ENCODE results near the gene MLEC. TPM values are rescaled to one million over a fixed set of nuclear protein-coding genes. Genes with fewer than 3 reads are reported as not detected.
A peak's percentile ranks its signal among the peaks of the same experiment; 100 is the strongest.

MLEC gene
- total and polyA plus RNA-seq, 5 donors from 2014 or later = 28.2 to 61.4 (median 42.3) TPM

DNA sequence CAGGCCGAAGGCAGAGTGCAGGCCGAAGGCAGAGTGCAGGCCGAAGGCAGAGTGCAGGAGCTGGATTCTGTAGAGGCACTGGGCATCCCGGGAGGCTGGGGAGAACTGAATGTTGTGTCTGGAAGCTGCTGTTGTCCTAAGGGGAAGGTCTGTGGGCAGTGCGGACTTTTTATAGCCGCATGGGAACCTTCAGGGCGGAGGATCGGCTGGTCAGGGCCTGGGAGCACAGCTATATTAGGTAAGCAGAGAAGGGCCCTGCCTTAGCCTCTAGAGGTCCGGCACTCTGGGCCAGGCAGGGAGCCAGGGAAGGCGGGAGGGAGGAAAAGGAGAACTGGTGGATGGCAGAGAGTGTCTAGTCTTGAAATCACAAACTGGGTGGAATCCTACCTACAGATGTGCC is 32.3 kb upstream of the MLEC start:
- no peak overlapping the region for H3K4me3 ChIP-seq (ENCODE audit: low read depth, low read length)
- no peak for DNase-seq
- no peak overlapping the region for H3K4me3 Mint-ChIP-seq
- no peak for ATAC-seq (ENCODE audit: low read depth in 2 of 2)
- H3K36me3 Mint-ChIP-seq = no peaks in the 10 kb centered on the region
- no peaks in the 10 kb centered on the region for H3K27me3 ChIP-seq (ENCODE audit: control insufficient read depth, insufficient read depth, low read length)
- peaks cover 0 to 5% (median under 1%) of the 10 kb centered on the region in 4 donors for H3K4me1 Mint-ChIP-seq
- H3K27ac Mint-ChIP-seq = no peak overlapping the region
- H3K27ac ChIP-seq (ENCODE audit: insufficient read depth, low read length, poor library complexity, severe bottlenecking) = no peak overlapping the region
- no peaks in the 10 kb centered on the region for H3K9me3 ChIP-seq (ENCODE audit: control insufficient read depth in 2 of 2, low read length in 2 of 2)
- H3K36me3 ChIP-seq (ENCODE audit: control insufficient read depth, insufficient read depth, low read length) = no peaks in the 10 kb centered on the region
- H3K27me3 Mint-ChIP-seq = peaks cover 27% of the 10 kb centered on the region
- H3K4me1 ChIP-seq (ENCODE audit: control insufficient read depth, insufficient read depth, low read length, poor library complexity, severe bottlenecking) = no peaks in the 10 kb centered on the region
- H3K9me3 Mint-ChIP-seq = no peaks in the 10 kb centered on the region

DNA sequence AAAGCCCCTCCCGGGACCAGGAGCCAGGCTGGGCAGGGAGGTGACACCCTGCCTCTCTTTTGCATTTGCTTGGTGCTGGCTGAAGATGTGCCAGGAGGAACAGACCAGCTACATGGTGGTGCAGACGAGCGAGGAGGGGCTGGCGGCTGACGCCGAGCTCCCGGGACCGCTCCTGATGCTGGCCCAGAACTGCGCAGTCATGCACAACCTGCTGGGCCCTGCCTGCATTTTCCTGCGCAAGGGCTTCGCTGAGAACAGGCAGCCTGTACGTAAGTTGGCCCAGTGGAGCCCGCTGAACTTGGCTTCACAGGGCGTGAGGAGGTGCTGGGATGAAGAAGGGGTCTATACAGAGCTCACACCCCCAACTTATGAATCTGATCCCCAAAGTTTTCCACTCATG is 30.9 kb upstream of the MLEC start:
- DNase-seq (no peak), ATAC-seq (ENCODE audit: low read depth in 2 of 2) (no peak)
- Mint-ChIP-seq H3K36me3 (no peaks in the 10 kb centered on the region), H3K9me3 (no peaks in the 10 kb centered on the region), H3K4me3 (no peak overlapping the region), H3K27me3 (peaks cover 14% of the 10 kb centered on the region), H3K4me1 (no peaks in the 10 kb centered on the region), H3K27ac (no peak overlapping the region)
- no peaks in the 10 kb centered on the region for H3K9me3 ChIP-seq (ENCODE audit: control insufficient read depth in 2 of 2, low read length in 2 of 2)
- H3K27ac ChIP-seq (ENCODE audit: insufficient read depth, low read length, poor library complexity, severe bottlenecking) = no peak overlapping the region
- no peak overlapping the region for H3K4me3 ChIP-seq (ENCODE audit: low read depth, low read length)
- no peaks in the 10 kb centered on the region for H3K4me1 ChIP-seq (ENCODE audit: control insufficient read depth, insufficient read depth, low read length, poor library complexity, severe bottlenecking)
- H3K27me3 ChIP-seq (ENCODE audit: control insufficient read depth, insufficient read depth, low read length) = no peaks in the 10 kb centered on the region
- H3K36me3 ChIP-seq (ENCODE audit: control insufficient read depth, insufficient read depth, low read length) = no peaks in the 10 kb centered on the region

DNA sequence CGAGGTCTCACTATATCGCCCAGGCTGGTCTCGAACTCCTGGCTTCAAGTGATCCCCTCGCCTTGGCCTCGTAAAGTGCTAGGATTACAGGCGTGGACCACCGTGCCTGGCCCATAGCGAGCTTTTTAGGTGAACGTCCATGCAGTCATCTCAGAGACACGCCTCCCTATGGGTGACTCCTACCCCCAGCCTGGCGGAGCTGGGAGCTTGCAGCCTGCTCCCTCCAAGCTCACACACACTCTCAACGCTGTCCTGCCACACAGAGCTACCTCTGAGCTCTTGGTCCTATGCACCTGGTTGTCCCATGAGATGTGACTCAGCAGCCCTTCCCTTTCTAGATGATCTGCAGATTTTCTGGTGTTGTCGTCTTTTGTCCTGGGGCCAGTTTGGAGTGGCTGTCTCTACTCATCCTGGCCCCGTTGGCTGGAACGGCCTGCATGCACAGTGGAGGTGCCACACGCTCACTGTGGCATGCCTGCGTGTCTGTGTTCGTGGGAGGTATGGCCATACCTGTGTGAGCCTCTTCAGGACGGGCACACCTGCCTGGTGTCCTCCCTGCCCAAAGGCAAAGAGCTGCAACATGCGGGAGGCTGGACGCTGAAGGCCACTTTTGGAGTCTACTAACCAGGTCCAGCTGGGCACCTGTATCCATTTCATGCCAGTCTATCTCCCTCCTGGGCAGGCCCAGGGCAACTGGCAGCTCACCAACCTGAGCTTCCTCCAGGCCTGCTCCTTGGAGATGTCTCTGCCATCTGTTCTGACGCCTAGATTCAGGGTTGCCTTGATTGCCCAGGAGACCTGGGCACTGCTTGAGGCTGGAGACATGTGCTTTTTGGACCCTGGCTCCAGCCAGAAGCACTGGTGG is 28.4 kb upstream of the MLEC start:
- Mint-ChIP-seq H3K36me3 (no peaks in the 10 kb centered on the region), H3K4me3 (no peak overlapping the region), H3K27me3 (no peaks in the 10 kb centered on the region), H3K27ac (peak overlapping the region in 1 of 3 donors; percentile 7), H3K4me1 (no peaks in the 10 kb centered on the region), H3K9me3 (no peaks in the 10 kb centered on the region)
- Histone ChIP-seq H3K4me3 (ENCODE audit: low read depth, low read length) (no peak overlapping the region), H3K27me3 (ENCODE audit: control insufficient read depth, insufficient read depth, low read length) (no peaks in the 10 kb centered on the region), H3K4me1 (ENCODE audit: control insufficient read depth, insufficient read depth, low read length, poor library complexity, severe bottlenecking) (no peaks in the 10 kb centered on the region), H3K9me3 (ENCODE audit: control insufficient read depth in 2 of 2, low read length in 2 of 2) (no peaks in the 10 kb centered on the region), H3K36me3 (ENCODE audit: control insufficient read depth, insufficient read depth, low read length) (no peaks in the 10 kb centered on the region), H3K27ac (ENCODE audit: insufficient read depth, low read length, poor library complexity, severe bottlenecking) (no peak overlapping the region)
- ATAC-seq (ENCODE audit: low read depth in 2 of 2) = no peak
- no peak for DNase-seq

DNA sequence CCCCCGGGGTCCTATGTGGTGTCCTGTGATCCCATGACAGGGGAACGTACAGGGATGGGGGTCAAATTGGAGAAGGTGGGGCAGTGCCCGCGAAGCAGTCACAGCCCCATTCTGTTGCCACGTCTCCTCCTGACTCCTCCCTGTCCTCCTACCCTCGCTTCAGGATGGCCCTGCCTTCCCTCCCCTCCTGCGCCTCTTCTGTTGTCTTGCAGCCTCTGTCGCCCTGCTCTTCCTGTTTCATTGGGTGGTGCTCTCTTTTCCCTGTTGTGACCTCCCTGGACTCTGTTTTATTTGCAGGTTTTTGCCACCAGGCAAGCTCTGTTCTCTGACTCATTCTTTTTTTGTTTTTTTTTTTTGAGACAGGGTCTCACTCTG is 27.8 kb upstream of the MLEC start:
- Histone ChIP-seq H3K27me3 (ENCODE audit: control insufficient read depth, insufficient read depth, low read length) (no peaks in the 10 kb centered on the region), H3K36me3 (ENCODE audit: control insufficient read depth, insufficient read depth, low read length) (no peaks in the 10 kb centered on the region), H3K9me3 (ENCODE audit: control insufficient read depth in 2 of 2, low read length in 2 of 2) (no peaks in the 10 kb centered on the region), H3K4me1 (ENCODE audit: control insufficient read depth, insufficient read depth, low read length, poor library complexity, severe bottlenecking) (no peaks in the 10 kb centered on the region), H3K4me3 (ENCODE audit: low read depth, low read length) (no peak overlapping the region), H3K27ac (ENCODE audit: insufficient read depth, low read length, poor library complexity, severe bottlenecking) (no peak overlapping the region)
- H3K27ac Mint-ChIP-seq = no peak overlapping the region
- no peaks in the 10 kb centered on the region for H3K36me3 Mint-ChIP-seq
- H3K9me3 Mint-ChIP-seq = no peaks in the 10 kb centered on the region
- no peaks in the 10 kb centered on the region for H3K4me1 Mint-ChIP-seq
- DNase-seq (no peak), ATAC-seq (ENCODE audit: low read depth in 2 of 2) (no peak)
- H3K4me3 Mint-ChIP-seq = no peak overlapping the region
- no peaks in the 10 kb centered on the region for H3K27me3 Mint-ChIP-seq

DNA sequence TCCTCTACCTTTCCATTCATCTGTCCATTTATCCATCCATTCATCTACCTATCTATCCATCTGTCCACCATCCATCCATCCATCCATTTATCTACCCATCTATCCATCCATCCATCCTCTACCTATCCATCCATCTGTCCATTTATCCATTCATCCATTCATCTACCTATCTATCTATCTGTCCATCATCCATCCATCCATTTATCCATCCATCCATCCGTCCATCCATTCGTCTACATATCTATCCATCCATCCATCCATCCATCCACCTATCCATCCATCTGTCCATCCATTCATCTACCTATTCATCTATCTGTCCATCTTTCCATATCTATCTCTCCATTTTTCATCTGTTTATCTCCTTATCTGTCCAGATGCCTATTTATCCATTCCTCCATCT is 25.5 kb upstream of the MLEC start:
- DNase-seq (no peak), ATAC-seq (ENCODE audit: low read depth in 2 of 2) (no peak)
- Mint-ChIP-seq H3K4me3 (no peak overlapping the region), H3K36me3 (no peaks in the 10 kb centered on the region), H3K27me3 (no peaks in the 10 kb centered on the region), H3K9me3 (no peaks in the 10 kb centered on the region), H3K4me1 (no peaks in the 10 kb centered on the region), H3K27ac (no peak overlapping the region)
- no peak overlapping the region for H3K27ac ChIP-seq (ENCODE audit: insufficient read depth, low read length, poor library complexity, severe bottlenecking)
- no peaks in the 10 kb centered on the region for H3K9me3 ChIP-seq (ENCODE audit: control insufficient read depth in 2 of 2, low read length in 2 of 2)
- H3K27me3 ChIP-seq (ENCODE audit: control insufficient read depth, insufficient read depth, low read length) = no peaks in the 10 kb centered on the region
- H3K4me1 ChIP-seq (ENCODE audit: control insufficient read depth, insufficient read depth, low read length, poor library complexity, severe bottlenecking) = no peaks in the 10 kb centered on the region
- no peaks in the 10 kb centered on the region for H3K36me3 ChIP-seq (ENCODE audit: control insufficient read depth, insufficient read depth, low read length)
- H3K4me3 ChIP-seq (ENCODE audit: low read depth, low read length) = no peak overlapping the region

DNA sequence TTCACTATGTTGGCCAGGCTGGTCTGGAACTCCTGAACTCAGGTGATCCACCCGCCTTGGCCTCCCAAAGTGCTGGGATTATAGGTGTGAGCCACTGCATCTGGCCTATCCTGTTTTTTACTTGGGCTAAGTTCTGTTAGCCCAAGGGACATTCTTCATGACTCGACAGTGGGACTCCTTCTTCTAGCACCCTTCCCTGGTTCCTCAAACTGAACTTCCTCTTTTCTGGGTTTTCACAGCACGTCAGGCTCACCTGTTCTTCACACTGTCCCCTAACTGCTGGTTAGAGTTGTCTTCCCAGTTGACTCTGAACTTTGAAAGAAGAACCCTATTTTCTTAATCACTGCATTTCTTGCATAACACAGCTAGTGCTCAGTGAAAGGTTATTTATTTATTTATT is 24.1 kb upstream of the MLEC start:
- no peaks in the 10 kb centered on the region for H3K4me1 Mint-ChIP-seq
- Histone ChIP-seq H3K4me3 (ENCODE audit: low read depth, low read length) (no peak overlapping the region), H3K27me3 (ENCODE audit: control insufficient read depth, insufficient read depth, low read length) (no peaks in the 10 kb centered on the region), H3K9me3 (ENCODE audit: control insufficient read depth in 2 of 2, low read length in 2 of 2) (no peaks in the 10 kb centered on the region), H3K27ac (ENCODE audit: insufficient read depth, low read length, poor library complexity, severe bottlenecking) (no peak overlapping the region), H3K4me1 (ENCODE audit: control insufficient read depth, insufficient read depth, low read length, poor library complexity, severe bottlenecking) (no peaks in the 10 kb centered on the region), H3K36me3 (ENCODE audit: control insufficient read depth, insufficient read depth, low read length) (no peaks in the 10 kb centered on the region)
- ATAC-seq (ENCODE audit: low read depth in 2 of 2) (no peak), DNase-seq (no peak)
- H3K36me3 Mint-ChIP-seq = no peaks in the 10 kb centered on the region
- H3K4me3 Mint-ChIP-seq = no peak overlapping the region
- no peaks in the 10 kb centered on the region for H3K9me3 Mint-ChIP-seq
- H3K27ac Mint-ChIP-seq = no peak overlapping the region
- H3K27me3 Mint-ChIP-seq = peaks cover 5% of the 10 kb centered on the region

DNA sequence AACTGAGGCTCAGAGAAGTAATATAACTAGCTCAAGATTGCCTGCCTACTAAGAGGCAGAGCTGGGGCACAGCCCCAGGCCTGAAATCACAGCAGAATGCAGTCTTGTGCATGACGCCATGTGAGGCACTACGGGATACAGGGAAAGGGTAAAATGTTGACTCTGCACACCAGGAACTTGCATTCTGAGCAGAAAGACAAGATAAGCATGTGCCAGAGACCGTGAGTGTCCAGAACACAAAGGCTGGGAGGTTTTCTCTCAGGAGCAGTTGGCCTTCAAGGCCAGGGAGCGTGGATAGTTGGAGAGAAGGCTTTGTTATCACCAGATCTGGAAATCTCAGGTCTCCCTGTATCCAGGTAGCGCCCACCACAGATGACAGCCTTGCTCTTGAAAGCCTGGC is 23.2 kb upstream of the MLEC start:
- Histone ChIP-seq H3K36me3 (ENCODE audit: control insufficient read depth, insufficient read depth, low read length) (no peaks in the 10 kb centered on the region), H3K27me3 (ENCODE audit: control insufficient read depth, insufficient read depth, low read length) (no peaks in the 10 kb centered on the region), H3K4me1 (ENCODE audit: control insufficient read depth, insufficient read depth, low read length, poor library complexity, severe bottlenecking) (no peaks in the 10 kb centered on the region), H3K4me3 (ENCODE audit: low read depth, low read length) (no peak overlapping the region), H3K27ac (ENCODE audit: insufficient read depth, low read length, poor library complexity, severe bottlenecking) (no peak overlapping the region), H3K9me3 (ENCODE audit: control insufficient read depth in 2 of 2, low read length in 2 of 2) (no peaks in the 10 kb centered on the region)
- no peaks in the 10 kb centered on the region for H3K36me3 Mint-ChIP-seq
- peaks cover 5% of the 10 kb centered on the region for H3K27me3 Mint-ChIP-seq
- no peak overlapping the region for H3K27ac Mint-ChIP-seq
- no peaks in the 10 kb centered on the region for H3K4me1 Mint-ChIP-seq
- H3K9me3 Mint-ChIP-seq = no peaks in the 10 kb centered on the region
- ATAC-seq (ENCODE audit: low read depth in 2 of 2) (no peak), DNase-seq (no peak)
- H3K4me3 Mint-ChIP-seq = no peak overlapping the region

All from CD4-positive, CD25-positive, alpha-beta regulatory T cell (primary cell).